Gastrocnemius medialis (tissue), 4 donors: ENCODE measurements around the gene MT4. TPM values are rescaled to one million over a fixed set of nuclear protein-coding genes. Genes with fewer than 3 reads are reported as not detected.

Source experiments
- ATAC-seq, 2 donors: fragments of 150-250 bp; one replicate each; pipeline ENCODE4 v1.9.1; 2016
- DNase-seq, 2 donors: peaks; one replicate each; pipeline ENCODE4 v3.0.0-alpha.2; 2019
- H3K27ac ChIP-seq, 4 donors: fragments of 200-600 bp; sonication (generic); 1 replicate in 1 of 4; 2 replicates in 3 of 4; pipeline ENCODE4 v1.5.1; 2016 to 2018; ENCODE audit warnings: mild to moderate bottlenecking in 2 of 4, moderate library complexity in 1 of 4
- H3K27me3 ChIP-seq, 3 donors: fragments of 200-600 bp; sonication (generic) in 2 of 3; 1 replicate in 1 of 3; 2 replicates in 2 of 3; pipeline versions ENCODE4 v1.5.1 to v1.6.0; 2016 to 2019; ENCODE audit warnings: mild to moderate bottlenecking in 1 of 3, moderate library complexity in 1 of 3
- H3K36me3 ChIP-seq, 2 donors: fragments of 200-600 bp; sonication (generic) in 1 of 2; one replicate each; pipeline ENCODE4 v1.5.1; 2017 to 2018
- H3K4me1 ChIP-seq, 2 donors: fragments of 200-600 bp; sonication (generic) in 1 of 2; one replicate each; pipeline ENCODE4 v1.5.1; 2016 to 2017; ENCODE audit warnings: mild to moderate bottlenecking in 2 of 2
- H3K4me3 ChIP-seq, 4 donors: fragments of 200-600 bp; sonication (generic) in 3 of 4; 1 replicate in 1 of 4; 2 replicates in 3 of 4; pipeline ENCODE4 v1.5.1; 2016 to 2019; ENCODE audit warnings: mild to moderate bottlenecking in 2 of 4
- H3K9me3 ChIP-seq, 3 donors: fragments of 200-600 bp; sonication (generic) in 2 of 3; 1 replicate in 1 of 3; 2 replicates in 2 of 3; pipeline ENCODE4 v1.5.1; 2016 to 2019
- POLR2A ChIP-seq, 2 donors: fragments of 450-650 bp; IDR thresholded peaks; one replicate each; pipeline ENCODE4 v1.6.1; 2017; ENCODE audit warnings: antibody characterized with exemption in 2 of 2, mild to moderate bottlenecking in 2 of 2, moderate library complexity in 2 of 2
- in situ Hi-C, 4 donors: fragments of 200-750 bp; cut with MboI; loops; one replicate each; pipeline versions ENCODE4 v1.15.0 to v1.8.0; 2017; ENCODE audit warnings: low sequenced_read_pairs in 4 of 4
- intact Hi-C: fragments of 100-400 bp; cut with DNase I; formaldehyde crosslinking; loops from one replicate; pipeline ENCODE4 v1.15.1; 2023; ENCODE audit warnings: low total_unique reads
- total RNA-seq, 4 donors: library from RNA; depleted of rRNA; stranded (reverse); fragments of >200 nt; gene quantifications; one replicate each; pipeline versions ENCODE4 v1.1.0 to v1.2.3, GENCODE V29; 2016
- TF ChIP-seq, protein P1 (sequence below), 5 experiments: fragments of 450-650 bp in 3 of 5; fragments of 200-600 bp in 2 of 5; sonication (generic) in 2 of 5; IDR thresholded peaks in 4 of 5; conservative IDR thresholded peaks in 1 of 5; 1 replicate in 4 of 5; 2 replicates in 1 of 5; pipeline ENCODE4 v1.5.1; 2016 to 2019; ENCODE audit warnings: antibody characterized with exemption in 5 of 5, mild to moderate bottlenecking in 3 of 5, moderate library complexity in 3 of 5

Gene MT4
- total RNA-seq, 4 donors from 2014 or later, result not detected

DNA sequence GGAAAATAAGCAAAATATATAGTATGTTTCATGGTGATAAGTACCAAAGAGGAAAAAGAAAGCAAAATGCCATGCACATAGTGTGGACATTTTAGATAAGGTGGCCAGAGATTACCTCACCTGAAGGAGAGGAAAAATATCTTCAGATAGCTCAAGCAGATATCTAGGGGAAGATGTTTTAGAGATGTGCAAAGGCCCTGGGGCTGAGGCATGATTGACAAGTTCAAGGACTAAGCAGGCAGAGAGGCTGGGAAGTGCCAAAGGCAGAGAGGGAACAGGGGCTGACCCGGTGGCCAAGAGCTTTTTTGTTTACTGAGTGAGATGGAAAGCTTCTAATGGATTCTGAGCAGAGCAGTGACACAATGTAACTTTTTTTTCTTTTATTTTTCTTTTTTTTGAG, 4.4 kb upstream of the MT4 start:
- no peak overlapping the region for H3K27ac ChIP-seq
- no peak for ATAC-seq
- no peaks in the 10 kb centered on the region for H3K27me3 ChIP-seq
- in situ Hi-C loops (no loop called here), intact Hi-C loops (no loop called here)
- H3K4me3 ChIP-seq, result no peak overlapping the region
- no peaks in the 10 kb centered on the region for H3K4me1 ChIP-seq
- DNase-seq, result no peak
- no peak for TF ChIP-seq POLR2A (IDR thresholded peaks at IDR 0.05)
- TF ChIP-seq, protein P1, sequence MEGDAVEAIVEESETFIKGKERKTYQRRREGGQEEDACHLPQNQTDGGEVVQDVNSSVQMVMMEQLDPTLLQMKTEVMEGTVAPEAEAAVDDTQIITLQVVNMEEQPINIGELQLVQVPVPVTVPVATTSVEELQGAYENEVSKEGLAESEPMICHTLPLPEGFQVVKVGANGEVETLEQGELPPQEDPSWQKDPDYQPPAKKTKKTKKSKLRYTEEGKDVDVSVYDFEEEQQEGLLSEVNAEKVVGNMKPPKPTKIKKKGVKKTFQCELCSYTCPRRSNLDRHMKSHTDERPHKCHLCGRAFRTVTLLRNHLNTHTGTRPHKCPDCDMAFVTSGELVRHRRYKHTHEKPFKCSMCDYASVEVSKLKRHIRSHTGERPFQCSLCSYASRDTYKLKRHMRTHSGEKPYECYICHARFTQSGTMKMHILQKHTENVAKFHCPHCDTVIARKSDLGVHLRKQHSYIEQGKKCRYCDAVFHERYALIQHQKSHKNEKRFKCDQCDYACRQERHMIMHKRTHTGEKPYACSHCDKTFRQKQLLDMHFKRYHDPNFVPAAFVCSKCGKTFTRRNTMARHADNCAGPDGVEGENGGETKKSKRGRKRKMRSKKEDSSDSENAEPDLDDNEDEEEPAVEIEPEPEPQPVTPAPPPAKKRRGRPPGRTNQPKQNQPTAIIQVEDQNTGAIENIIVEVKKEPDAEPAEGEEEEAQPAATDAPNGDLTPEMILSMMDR (IDR thresholded peaks at IDR 0.05 in 4 of 5, conservative IDR thresholded peaks at IDR 0.05 in 1 of 5), result no peak
- H3K36me3 ChIP-seq, result no peaks in the 10 kb centered on the region
- no peaks in the 10 kb centered on the region for H3K9me3 ChIP-seq

DNA sequence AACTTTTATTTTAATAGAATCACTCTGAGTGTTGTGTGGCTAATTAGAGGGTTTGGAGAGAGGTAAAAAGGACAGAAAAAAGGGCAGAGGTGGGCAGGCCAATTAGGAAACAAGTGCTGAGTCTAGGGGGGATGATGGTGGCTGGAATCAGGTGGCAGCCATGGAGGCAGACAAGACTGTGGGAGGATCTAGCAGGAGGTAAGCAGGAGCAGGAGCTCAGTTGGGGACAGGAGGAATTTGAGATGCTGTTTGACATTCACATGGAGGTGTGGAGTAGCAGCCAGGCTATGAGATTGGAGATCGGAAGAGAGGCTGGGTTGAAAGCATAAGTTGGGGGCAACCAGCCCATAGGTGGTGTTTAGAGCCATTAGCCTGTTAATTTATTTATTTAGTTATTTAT, 3.7 kb upstream of the MT4 start:
- TF ChIP-seq POLR2A (IDR thresholded peaks at IDR 0.05), result no peak
- TF ChIP-seq, protein P1 (IDR thresholded peaks at IDR 0.05 in 4 of 5, conservative IDR thresholded peaks at IDR 0.05 in 1 of 5), result no peak
- no peaks in the 10 kb centered on the region for H3K36me3 ChIP-seq
- H3K27ac ChIP-seq, result no peak overlapping the region
- no peaks in the 10 kb centered on the region for H3K9me3 ChIP-seq
- no peaks in the 10 kb centered on the region for H3K27me3 ChIP-seq
- no peak for DNase-seq
- in situ Hi-C loops, result no loop called here
- H3K4me3 ChIP-seq, result no peak overlapping the region
- intact Hi-C loops, result no loop called here
- H3K4me1 ChIP-seq, result no peaks in the 10 kb centered on the region
- no peak for ATAC-seq

DNA sequence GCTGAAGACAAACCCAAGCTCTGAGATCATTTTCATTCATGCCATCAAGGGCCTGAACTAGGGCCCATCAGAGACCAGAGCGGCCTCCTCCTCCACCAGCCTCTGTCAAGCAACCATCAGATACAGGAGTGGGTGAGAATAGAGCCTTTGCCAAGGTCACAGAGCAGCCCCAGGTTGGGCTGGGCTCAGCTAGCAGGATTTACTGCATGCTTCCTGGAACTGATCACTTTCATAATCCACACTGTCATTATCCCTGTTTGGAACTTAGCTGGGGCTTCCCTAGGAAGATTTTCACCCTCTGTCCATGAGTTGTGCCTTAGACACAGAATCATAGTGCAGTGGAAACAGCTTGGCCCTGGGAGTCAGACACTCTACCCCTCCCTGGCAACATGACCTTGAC, 5.1 kb downstream of the MT4 start:
- TF ChIP-seq POLR2A (IDR thresholded peaks at IDR 0.05), result no peak
- TF ChIP-seq, protein P1 (IDR thresholded peaks at IDR 0.05 in 4 of 5, conservative IDR thresholded peaks at IDR 0.05 in 1 of 5), result no peak
- Histone ChIP-seq H3K36me3 (no peaks in the 10 kb centered on the region), H3K27ac (no peak overlapping the region), H3K4me3 (no peak overlapping the region), H3K27me3 (no peaks in the 10 kb centered on the region), H3K9me3 (no peaks in the 10 kb centered on the region), H3K4me1 (no peaks in the 10 kb centered on the region)
- intact Hi-C loops (no loop called here), in situ Hi-C loops (loop anchor here in 1 of 4 donors (10.0 kb wide), 1 partner anchor 135 kb away; no protein-coding TSS in a partner anchor)
- ATAC-seq (no peak), DNase-seq (no peak)

DNA sequence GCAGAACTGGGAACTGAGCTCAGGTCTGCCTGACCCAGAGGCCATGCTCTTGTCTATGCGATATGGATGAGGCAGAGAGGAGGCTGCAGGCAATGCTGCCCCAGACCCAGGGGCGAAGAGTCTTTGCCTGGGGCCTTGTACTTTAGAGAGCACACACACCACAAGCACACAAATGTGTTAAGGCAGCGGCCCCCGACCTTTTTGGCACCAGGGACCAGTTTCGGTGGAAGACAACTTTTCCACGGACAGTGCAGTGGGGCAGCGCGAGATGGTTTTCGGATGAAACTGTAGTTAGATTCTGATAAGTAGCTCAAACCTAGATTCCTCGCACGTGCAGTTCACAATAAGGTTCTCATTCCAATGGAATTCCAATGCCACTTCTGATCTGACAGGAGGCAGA, 6.7 kb downstream of the MT4 start:
- in situ Hi-C loops (loop anchor here in 1 of 4 donors (10.0 kb wide), 1 partner anchor 133 kb away; no protein-coding TSS in a partner anchor), intact Hi-C loops (no loop called here)
- Histone ChIP-seq H3K27me3 (no peaks in the 10 kb centered on the region), H3K36me3 (no peaks in the 10 kb centered on the region), H3K4me1 (no peaks in the 10 kb centered on the region), H3K4me3 (no peak overlapping the region), H3K27ac (no peak overlapping the region), H3K9me3 (no peaks in the 10 kb centered on the region)
- ATAC-seq (no peak), DNase-seq (no peak)
- no peak for TF ChIP-seq POLR2A (IDR thresholded peaks at IDR 0.05)
- TF ChIP-seq, protein P1 (IDR thresholded peaks at IDR 0.05 in 4 of 5, conservative IDR thresholded peaks at IDR 0.05 in 1 of 5), result no peak

DNA sequence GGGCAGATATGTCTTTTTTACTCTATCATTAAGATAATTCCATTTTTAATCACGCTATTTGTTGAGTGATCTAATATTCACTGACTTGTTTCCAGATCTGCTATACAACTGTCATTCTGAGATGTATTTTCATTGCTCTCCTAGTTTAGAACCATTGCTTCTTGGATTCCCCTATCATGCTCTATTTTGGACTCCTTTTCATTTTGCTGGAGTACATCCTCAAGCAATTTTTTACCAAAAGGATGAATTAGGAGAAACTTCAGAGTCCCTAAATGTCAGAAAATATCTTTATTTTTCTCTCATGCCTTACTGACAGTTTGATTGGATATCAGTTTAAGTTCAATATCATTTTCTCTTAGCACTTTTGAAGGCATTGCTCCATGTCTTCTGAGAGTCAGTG, 9.8 kb downstream of the MT4 start:
- in situ Hi-C loops (loop anchor here in 1 of 4 donors (10.0 kb wide), 1 partner anchor 130 kb away; no protein-coding TSS in a partner anchor), intact Hi-C loops (no loop called here)
- TF ChIP-seq, protein P1 (IDR thresholded peaks at IDR 0.05 in 4 of 5, conservative IDR thresholded peaks at IDR 0.05 in 1 of 5), result no peak
- TF ChIP-seq POLR2A (IDR thresholded peaks at IDR 0.05), result no peak
- Histone ChIP-seq H3K4me3 (no peak overlapping the region), H3K9me3 (no peaks in the 10 kb centered on the region), H3K36me3 (no peaks in the 10 kb centered on the region), H3K27ac (no peak overlapping the region), H3K4me1 (no peaks in the 10 kb centered on the region), H3K27me3 (no peaks in the 10 kb centered on the region)
- ATAC-seq, result no peak
- DNase-seq, result no peak
